Fibroblast of mammary gland (primary cell): Measurements from ENCODE around the gene SFTA2.
A peak's percentile ranks its signal among the peaks of the same experiment; 100 is the strongest.
"Not testable (repeated sequence)": the region's sequence is repeated elsewhere in the genome, so short reads cannot be mapped to it uniquely, and the experiment has no call there.

Experiments used
- DNase-seq: peaks from one replicate; pipeline ENCODE4 v3.0.0-alpha.2; 2010; ENCODE audit warnings: low read depth
- H3K4me3 ChIP-seq: 2 replicates; pipeline ENCODE4 v1.5.1; 2011; ENCODE audit warnings: low read depth, mild to moderate bottlenecking, low read length, moderate library complexity; ENCODE audit not compliant: control insufficient read depth
- CTCF ChIP-seq: conservative IDR thresholded peaks from 2 replicates; pipeline ENCODE4 v1.5.1; 2011; ENCODE audit warnings: low read depth, low read length, inconsistent platforms; ENCODE audit not compliant: control insufficient read depth, insufficient read depth

SFTA2 gene

GRCh38 chr6:30926644-30927043 lies 5.3 kb downstream of the SFTA2 start:
- peak; percentile 34 for DNase-seq
- TF ChIP-seq CTCF, result no peak
- no peak overlapping the region for H3K4me3 ChIP-seq

GRCh38 chr6:30924040-30924627 lies 7.8 kb downstream of the SFTA2 start:
- not testable (repeated sequence) for DNase-seq, H3K4me3 ChIP-seq

GRCh38 chr6:30922447-30922852 lies 9.5 kb downstream of the SFTA2 start:
- DNase-seq, result no peak
- no peak overlapping the region for H3K4me3 ChIP-seq
- no peak for TF ChIP-seq CTCF

GRCh38 chr6:30918670-30919069 lies 13.3 kb downstream of the SFTA2 start:
- no peak for DNase-seq
- no peak for TF ChIP-seq CTCF

GRCh38 chr6:30917487-30917886 lies 14.5 kb downstream of the SFTA2 start:
- no peak overlapping the region for H3K4me3 ChIP-seq
- no peak for TF ChIP-seq CTCF
- no peak for DNase-seq

More at GRCh38 chr6:30918670-30919069, 13.3 kb downstream of the SFTA2 start:
- no peak overlapping the region for H3K4me3 ChIP-seq

- DNase-seq, result no peak
- no peak for TF ChIP-seq CTCF
- no peak overlapping the region for H3K4me3 ChIP-seq
These were observed 14.9 kb downstream of the SFTA2 start for GRCh38 chr6:30917041-30917440.

GRCh38 chr6:30915591-30915946 lies 16.4 kb downstream of the SFTA2 start:
- TF ChIP-seq CTCF, result peak; percentile 76
- no peak overlapping the region for H3K4me3 ChIP-seq
- peak; percentile 79 for DNase-seq
